Inflammatory macrophage treated with lipopolysaccharide for 4 hours (primary cell): ENCODE measurements around the gene WDR90.

Experiments
- DNase-seq: peaks from one replicate; pipeline ENCODE4 v3.0.0-alpha.2; 2020

The WDR90 gene

DNA sequence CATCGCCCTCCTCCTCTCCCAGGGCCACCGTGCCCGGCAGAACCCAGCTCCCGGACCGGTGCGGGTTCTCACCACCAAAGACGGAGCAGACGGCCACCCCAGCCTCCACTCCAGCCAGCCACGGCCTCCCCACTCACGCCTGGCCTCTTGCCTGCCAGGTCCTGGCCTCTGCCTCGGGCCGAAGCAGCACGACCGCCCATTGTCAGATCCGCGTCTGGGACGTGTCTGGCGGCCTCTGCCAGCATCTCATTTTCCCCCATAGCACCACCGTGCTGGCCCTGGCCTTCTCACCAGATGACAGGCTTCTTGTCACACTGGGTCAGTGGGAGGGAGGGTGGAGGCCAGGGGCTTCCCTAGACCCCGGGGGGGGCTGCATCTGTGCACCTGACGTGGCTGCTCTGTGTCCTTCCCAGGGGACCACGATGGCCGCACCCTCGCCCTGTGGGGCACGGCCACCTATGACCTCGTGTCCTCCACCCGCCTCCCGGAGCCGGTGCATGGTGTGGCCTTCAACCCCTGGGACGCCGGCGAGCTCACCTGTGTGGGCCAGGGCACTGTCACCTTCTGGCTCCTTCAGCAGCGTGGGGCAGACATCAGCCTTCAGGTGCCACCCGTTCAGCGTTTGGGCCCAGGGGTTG lies 12.1 kb downstream of the WDR90 start:
- DNase-seq, result no peak

DNA sequence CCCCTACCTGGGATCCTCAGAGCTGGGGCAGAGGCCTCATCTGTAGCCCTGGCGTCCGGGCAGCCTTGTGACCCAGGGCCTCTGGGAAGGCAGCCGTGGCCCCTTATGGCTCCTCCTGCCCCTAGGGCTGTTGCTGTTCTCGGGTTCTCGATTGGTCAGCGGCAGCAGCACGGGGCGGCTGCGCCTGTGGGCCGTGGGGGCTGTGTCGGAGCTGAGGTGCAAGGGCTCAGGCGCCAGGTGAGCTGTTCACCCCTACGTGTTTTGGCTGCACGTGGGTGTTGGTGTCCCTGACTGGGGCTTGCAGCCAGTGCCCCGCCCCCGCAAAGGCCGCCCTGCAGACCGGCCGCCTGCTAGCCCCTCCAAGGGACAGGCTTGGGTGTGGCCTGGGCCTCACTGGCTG lies 12.9 kb downstream of the WDR90 start:
- no peak for DNase-seq

DNA sequence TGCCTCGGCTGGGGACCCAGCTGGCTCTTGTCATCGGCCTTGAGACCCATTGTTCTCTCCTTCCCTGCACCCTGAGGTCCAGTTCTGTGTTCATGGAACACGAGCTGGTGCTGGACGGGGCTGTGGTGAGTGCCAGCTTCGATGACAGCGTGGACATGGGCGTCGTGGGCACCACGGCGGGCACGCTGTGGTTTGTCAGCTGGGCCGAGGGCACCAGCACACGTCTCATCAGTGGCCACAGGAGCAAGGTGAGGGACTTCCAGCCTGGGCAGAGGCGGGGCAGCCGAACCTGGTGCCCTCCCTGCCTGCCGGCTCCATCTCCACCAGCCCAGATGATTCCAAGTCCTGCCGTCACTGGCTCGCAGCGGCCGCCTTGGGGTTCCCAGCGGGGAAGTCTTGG lies 13.4 kb downstream of the WDR90 start:
- DNase-seq, result no peak

DNA sequence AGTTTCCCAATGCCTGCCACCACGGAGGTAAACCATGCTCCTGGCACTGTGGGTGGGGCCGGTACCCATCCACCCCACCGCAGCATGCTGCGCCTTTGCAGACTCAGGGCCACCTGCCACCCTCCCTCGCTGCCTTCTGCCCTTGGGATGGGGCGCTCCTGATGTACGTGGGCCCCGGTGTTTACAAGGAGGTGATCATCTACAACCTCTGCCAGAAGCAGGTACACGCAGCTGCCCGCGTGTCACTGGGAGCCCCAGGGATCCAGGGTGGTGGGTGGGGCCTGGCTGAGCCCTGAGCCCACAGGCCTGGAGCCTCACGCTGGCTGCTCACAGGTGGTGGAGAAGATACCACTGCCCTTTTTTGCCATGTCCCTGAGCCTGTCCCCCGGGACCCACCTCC lies 17.4 kb downstream of the WDR90 start:
- DNase-seq, result no peak

DNA sequence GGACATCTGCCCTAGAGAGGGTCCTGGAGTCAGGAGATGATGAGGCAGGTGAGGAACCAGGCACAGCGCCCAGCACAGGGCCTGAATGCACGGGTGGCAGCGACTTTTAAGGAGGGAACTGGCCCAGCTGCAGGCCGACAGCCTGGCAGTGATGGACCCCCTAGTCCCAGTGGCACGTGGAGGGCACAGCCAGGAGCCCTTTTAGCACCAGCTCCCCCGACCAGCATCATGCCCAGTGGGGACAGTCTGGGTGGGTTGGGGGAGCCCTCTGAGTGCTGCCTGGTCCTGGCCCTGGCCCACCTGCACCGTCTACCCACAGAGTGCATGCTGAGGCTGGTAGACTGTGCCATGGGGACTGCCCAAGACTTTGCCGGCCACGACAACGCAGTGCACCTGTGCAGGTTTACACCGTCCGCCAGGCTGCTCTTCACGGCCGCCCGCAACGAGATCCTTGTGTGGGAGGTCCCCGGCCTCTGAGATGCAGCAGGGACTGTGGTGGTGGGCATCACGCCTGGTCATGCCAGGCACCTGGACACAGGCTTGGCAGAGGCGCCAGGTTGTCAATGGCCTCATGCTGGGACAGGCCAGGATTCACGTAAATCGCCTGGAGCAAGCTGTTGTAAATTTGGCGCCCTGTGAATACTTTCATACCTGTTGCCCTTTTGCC lies 18.1 kb downstream of the WDR90 start:
- no peak for DNase-seq

DNA sequence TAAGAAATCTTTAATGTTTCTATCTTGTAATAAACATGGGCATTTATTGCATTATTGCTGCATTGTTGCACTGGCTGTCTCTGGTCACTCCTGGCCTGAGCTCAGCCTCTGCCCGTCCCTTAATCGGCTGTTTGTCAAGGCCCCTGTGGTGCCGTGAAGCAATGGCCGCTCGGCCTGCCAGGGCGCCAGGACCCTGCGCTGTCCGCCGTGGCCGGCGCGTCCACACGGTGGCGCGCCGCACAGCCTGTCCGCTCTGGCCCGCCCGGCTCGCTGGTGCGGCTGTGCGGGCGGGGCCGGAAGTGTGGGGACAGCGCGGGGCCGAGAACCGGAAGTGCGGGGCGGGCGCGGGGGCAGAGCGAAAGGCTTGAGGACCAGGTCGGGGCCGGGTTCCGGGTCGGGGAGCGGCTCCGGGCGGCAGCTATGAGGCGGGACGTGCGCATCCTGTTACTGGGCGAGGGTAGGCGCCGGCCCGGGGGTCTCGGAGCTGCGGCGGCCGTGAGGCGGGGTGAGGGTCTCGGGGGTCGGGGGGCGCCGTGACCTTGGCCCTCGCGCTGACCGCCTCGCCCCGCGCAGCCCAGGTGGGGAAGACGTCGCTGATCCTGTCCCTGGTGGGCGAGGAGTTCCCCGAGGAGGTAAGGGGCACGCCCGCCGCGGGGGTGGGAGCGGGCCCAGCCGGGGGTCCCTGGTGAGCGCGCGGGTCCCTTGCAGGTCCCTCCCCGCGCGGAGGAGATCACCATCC lies 18.8 kb downstream of the WDR90 start, which contains the start of gene RHOT2:
Gene RHOT2, plus strand, starts transcription at position 353 of the 739 bp plus-strand sequence. Its CDS starts 68 bp downstream, at position 421.
- DNase-seq, result peak; percentile 94

DNA sequence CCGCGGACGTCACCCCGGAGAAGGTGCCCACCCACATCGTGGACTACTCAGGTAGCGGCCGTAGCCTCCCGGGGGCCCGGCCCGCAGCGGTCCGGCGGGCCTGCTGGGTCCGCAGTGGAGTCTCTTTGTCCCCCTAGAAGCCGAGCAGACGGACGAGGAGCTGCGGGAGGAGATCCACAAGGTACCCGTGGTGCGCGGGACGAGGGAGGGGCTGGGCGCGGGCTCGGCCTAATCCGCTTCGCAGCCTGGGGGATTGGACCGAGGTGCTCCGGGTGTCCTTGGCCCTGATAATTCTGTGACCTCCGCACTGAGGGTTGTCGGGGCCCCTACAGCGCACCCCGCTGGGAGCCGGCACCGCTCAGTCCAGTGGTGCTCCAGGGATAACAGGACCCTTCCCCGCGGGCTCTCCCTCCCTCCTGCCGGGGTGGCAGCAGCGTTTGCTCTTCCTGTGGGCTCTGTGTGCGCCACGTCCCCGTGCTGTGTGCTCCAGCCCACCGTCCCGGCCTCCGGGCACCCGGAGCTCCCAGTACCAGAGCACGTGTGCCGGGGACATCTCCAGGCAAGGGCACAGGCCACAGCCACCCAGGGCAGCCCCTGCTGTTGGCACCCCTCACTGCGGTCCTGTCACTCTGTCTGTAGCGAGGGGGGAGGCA lies 19.5 kb downstream of the WDR90 start:
- no peak for DNase-seq

DNA sequence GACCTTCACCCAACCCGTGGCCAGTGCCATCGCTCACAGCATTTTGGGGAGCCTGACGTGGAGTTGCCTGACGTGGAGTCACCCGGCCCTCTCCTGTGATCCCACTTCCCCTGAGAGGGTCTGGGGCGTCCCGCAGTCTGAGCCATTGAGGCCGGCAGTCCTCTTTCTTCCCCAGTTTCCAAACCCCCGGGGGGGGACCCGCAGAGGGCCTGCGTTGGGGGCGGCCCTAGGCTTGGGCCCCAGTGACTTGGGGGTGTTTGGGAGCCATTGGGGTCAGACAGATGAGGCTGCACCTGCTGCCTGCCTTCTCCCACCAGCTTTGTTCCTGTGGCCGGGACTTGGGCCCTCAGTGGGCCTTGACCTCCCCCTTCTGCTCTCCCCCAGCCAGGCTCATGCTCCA lies 20.5 kb downstream of the WDR90 start:
- DNase-seq, result no peak

DNA sequence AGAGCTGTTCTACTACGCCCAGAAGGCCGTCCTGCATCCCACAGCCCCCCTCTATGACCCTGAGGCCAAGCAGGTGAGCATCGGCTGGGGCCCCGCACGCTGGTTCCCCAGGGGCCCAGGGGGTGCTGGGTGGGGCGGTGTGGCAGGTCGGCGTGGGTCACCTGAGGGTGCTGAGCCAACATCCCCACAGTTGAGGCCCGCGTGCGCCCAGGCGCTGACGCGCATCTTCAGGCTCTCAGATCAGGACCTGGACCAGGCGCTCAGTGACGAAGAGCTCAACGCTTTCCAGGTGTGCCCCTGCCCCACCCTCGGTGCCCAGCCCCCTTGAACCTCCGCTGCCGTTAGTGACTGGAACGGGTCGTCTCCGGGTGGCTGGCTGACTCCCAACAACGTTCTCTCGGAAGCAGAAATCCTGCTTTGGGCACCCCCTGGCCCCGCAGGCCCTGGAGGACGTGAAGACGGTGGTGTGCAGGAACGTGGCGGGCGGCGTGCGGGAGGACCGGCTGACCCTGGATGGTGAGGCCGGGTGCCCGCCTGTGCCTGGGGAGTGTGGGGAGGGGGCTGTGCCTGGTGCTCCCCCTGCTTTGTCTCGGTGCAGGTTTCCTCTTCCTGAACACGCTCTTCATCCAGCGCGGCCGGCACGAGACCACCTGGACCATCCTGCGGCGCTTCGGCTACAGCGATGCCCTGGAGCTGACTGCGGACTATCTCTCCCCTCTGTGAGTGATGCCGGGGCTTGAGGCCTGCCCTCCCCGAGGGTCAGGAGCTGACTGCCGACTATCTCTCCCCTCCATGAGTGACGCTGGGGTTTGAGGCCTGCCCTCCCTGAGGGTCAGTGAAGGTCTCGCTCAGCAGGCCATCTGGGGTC lies 21.6 kb downstream of the WDR90 start:
- no peak for DNase-seq

DNA sequence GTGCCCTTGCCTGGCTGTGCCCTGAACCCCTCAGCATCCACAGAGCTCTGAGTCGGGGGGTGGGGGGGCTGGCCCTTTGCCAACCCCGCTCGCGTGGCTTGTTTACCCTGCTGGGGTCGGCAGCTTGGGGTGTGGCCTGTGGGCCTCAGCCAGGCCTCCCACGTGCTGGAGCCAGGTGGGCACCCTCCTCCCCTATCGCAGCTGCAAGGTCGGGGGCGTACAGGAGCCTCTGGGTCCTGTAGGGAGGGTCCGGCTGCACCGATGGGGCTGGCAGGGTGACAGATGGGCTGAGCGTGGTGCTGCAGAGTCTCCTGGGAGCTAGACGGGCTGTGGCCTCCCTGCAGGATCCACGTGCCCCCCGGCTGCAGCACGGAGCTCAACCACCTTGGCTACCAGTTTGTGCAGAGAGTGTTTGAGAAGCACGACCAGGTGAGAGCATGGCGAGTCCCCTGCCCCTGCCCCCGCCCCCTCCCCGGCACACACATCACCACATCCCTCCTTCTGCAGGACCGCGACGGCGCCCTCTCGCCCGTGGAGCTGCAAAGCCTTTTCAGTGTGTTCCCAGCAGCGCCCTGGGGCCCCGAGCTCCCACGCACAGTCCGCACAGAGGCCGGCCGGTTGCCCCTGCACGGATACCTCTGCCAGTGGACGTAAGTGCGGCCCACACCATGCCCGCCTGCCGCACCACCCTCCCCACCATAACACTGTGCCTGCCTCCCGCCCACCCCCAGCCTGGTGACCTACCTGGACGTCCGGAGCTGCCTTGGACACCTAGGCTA lies 22.4 kb downstream of the WDR90 start:
- DNase-seq, result no peak

DNA sequence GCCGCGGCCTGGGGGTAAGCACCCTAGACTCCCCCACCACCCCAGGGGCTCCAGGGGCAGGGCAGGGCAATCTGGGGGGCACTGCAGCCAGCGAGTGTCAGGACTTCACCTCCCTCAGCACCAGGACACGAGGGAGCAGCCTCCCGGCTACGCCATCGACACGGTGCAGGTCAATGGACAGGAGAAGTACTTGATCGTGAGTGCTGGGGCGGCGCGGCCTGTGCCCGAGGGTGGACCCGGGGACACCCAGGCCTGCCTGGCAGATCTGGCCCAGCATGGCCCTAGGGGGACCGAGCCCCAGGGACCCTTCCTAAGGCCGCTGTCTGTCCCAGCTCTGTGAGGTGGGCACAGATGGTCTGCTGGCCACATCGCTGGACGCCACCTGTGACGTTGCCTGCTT lies 23.2 kb downstream of the WDR90 start:
- no peak for DNase-seq

DNA sequence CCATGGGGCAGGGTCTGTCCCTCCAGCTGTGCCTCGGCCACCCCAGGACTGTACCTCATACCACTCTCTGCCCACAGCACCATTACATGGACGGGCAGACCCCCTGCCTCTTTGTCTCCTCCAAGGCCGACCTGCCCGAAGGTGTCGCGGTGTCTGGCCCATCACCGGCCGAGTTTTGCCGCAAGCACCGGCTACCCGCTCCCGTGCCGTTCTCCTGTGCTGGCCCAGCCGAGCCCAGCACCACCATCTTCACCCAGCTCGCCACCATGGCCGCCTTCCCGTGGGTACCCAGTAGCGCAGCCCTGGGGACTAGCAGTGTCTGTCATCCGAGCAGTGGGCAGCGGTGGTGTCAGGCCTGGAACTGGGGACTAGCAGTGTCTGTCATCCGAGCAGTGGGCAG lies 23.7 kb downstream of the WDR90 start:
- DNase-seq, result no peak

DNA sequence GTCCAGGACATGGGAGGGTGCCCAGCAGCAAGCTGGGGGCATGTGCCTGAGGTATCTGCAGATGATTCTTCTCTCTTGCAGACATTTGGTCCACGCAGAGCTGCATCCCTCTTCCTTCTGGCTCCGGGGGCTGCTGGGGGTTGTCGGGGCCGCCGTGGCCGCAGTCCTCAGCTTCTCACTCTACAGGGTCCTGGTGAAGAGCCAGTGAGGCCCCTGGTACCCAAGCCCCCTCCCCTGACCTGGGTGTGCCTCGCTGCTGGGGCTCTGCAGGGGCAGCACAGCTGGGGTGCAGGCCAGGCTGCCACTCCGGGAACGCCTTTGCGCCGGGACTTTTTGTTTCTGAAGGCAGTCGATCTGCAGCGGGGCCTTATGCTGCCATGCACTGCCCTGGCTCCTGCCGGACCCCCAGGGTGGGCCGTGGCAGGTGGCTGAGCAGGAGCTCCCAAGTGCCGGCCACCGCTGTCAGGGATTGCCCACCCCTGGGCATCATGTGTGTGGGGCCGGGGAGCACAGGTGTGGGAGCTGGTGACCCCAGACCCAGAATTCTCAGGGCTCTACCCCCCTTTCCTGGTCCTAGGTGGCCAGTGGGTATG lies 24.3 kb downstream of the WDR90 start:
- DNase-seq, result no peak

DNA sequence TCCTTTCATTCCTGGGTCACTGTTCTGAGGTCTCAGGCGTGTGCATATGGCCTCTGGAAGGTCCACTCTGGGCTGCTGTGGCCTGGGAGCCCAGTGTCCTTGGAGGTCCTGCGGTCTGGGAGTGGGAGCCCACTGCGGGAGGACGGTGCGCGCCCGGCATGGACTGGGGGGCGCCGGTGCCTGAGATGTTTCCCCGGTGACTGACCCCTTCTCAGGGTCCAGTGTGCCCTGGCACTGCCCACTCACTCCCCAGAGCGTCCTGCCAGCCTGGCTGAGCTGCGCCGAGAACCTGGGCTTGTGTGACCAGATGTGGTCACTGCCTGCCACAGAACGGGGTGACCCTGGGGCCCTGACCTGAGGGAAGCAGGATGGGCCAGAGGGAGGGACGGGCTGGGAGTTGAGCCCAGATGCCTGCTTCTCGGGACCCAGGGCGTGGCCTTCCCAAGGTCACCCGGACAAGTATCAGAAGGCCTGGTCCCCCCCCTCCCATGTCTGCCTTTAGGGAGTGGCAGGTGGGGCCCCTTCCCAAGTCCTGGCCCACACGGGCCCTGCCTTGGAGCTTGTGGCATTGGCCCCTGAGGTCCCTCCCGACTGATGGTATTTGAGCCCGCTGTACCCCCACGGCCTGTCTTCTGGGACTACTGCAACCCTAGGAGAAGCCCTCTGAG lies 25.2 kb downstream of the WDR90 start:
- DNase-seq, result no peak

DNA sequence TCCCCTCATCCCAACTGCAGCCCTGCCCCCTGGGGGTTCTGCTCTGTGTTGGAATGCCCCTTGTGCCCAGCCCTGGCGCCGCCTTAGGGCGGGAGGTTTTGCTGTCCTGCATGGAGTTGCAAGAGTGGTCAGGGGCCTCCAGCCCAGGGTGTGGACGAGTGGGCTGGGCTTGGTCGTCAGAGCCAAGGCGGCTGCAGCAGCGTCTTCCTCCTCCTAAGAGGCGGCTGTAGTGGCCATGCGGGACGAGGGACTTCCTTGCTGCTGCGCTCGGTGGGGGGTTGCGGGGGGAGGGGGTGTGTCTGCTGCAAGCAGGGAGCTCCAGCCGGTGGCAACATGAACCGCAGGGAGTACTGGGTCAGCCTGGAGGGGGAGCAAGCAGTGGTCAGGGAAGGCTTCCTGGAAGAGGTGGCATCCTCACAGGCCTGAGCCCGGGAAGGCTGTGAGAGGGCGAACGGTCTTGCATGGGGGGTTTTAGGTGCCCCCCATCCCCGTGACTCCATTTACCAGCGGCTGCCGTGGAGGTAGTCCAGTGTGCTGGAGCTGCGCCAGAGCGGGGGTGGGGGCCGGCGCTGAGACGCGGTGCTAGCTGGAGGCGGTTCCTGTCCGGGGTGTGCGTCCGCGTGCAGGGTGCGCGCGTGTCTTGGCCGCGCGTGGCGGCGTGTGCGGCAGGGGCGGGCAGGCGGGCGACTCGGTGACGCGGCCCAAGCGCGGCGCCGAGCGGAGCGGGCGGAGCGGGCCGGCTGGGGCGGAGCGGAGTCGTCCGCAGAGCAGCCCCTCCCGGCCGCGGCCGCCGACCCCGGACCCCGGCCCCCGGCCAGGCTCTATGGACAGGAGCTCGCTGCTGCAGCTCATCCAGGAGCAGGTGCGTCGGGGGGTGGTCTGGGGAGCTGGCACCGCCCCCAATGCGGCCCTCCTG lies 26.1 kb downstream of the WDR90 start, which contains the start of gene RHBDL1:
Gene RHBDL1, plus strand, starts transcription at position 704 of the 916 bp plus-strand sequence. Its CDS starts 120 bp downstream, at position 824.
- DNase-seq, result peak; percentile 6

DNA sequence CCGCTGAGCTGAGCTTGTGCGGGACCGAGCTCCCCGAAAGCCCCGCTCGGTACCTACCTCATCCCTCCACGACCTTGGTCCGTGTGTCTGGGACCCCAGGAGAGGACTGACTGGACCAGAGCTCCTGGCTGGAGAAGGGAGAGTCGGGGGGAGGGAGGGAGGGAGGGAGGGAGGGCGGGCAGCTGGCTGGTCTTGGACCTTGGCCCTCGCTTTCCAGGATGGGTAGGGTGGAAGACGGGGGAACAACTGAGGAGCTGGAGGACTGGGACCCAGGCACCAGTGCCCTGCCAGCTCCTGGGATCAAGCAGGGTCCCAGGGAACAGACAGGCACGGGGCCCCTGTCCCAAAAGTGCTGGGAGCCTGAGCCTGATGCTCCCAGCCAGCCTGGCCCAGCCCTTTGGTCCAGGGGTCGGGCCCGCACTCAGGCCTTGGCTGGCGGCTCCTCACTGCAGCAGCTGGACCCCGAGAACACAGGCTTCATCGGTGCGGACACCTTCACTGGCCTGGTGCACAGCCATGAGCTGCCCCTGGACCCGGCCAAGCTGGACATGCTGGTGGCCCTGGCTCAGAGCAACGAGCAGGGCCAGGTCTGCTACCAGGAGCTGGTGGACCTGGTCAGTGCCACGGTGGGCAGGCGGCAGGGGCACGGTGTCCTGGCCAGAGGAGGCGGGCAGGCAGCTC lies 26.9 kb downstream of the WDR90 start:
- no peak for DNase-seq

DNA sequence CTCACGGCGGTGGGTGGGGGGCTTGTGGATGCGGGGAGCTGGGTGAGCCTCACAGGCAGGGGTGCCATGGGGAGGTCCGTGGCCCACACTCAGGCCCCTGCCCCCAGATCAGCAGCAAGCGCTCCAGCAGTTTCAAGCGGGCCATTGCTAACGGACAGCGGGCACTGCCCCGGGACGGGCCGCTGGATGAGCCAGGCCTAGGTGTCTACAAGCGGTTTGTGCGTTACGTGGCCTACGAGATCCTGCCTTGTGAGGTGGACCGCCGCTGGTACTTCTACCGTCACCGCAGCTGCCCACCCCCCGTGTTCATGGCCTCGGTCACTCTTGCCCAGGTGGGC lies 27.4 kb downstream of the WDR90 start:
- DNase-seq, result no peak

DNA sequence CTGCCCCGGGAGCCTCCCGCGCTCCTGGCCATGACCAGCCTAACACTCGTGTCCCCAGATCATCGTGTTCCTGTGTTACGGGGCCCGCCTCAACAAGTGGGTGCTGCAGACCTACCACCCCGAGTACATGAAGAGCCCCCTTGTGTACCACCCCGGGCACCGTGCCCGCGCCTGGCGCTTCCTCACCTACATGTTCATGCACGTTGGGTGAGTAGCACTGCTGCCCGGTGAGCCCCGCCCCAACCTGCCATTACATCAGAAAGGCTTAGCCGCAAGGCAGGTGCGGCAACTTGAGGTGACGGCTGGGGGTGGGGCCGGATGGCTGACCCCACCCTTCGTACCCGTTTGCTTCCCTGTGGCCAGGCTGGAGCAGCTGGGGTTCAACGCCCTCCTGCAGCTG lies 27.7 kb downstream of the WDR90 start:
- DNase-seq, result no peak
